ENCODE measurements around the gene TMEM117.

TMEM117 gene

DNA sequence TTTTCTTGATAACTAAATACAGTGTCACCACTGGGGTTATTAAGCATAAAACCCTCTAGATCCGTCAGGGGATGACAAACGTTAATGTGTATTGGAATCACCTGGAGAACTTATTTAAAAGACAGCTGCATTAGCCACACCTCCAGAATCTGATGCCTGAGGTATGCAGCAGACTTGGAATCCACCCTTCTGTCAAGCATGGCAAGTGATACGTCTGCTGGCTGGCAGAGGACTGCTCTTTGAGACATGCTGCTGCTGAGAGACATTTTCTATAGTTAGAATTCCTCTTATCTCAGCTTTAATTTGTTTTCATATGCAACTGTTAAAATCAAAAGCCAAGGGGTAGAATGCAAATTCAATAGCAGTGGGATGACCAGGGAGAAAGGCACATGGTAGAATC, 544.0 kb downstream of the TMEM117 start:
- no peaks in the 10 kb centered on the region for H3K27me3 ChIP-seq (ENCODE audit: low read depth, low read length)
- H3K4me2 ChIP-seq (ENCODE audit: low read length) = no peak overlapping the region
- H3K9ac ChIP-seq (ENCODE audit: low read length) = no peak overlapping the region
- H3K4me1 ChIP-seq (ENCODE audit: low read length) = no peaks in the 10 kb centered on the region
- H3K9me3 ChIP-seq (ENCODE audit: insufficient read depth, low read length) = no peaks in the 10 kb centered on the region
- no peaks in the 10 kb centered on the region for H3K79me2 ChIP-seq (ENCODE audit: low read length)
- H3K27ac ChIP-seq (ENCODE audit: low read length) = no peak overlapping the region
- H3K36me3 ChIP-seq (replicated peaks; ENCODE audit: low read depth, low read length) = no peaks in the 10 kb centered on the region
- H3K4me3 ChIP-seq (ENCODE audit: low read length) = no peak overlapping the region
- TF ChIP-seq, protein P1, sequence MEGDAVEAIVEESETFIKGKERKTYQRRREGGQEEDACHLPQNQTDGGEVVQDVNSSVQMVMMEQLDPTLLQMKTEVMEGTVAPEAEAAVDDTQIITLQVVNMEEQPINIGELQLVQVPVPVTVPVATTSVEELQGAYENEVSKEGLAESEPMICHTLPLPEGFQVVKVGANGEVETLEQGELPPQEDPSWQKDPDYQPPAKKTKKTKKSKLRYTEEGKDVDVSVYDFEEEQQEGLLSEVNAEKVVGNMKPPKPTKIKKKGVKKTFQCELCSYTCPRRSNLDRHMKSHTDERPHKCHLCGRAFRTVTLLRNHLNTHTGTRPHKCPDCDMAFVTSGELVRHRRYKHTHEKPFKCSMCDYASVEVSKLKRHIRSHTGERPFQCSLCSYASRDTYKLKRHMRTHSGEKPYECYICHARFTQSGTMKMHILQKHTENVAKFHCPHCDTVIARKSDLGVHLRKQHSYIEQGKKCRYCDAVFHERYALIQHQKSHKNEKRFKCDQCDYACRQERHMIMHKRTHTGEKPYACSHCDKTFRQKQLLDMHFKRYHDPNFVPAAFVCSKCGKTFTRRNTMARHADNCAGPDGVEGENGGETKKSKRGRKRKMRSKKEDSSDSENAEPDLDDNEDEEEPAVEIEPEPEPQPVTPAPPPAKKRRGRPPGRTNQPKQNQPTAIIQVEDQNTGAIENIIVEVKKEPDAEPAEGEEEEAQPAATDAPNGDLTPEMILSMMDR (IDR thresholded peaks at IDR 0.05; ENCODE audit: low read depth, low read length) = no peak
- no peak for TF ChIP-seq EZH2phosphoT487 (IDR thresholded peaks at IDR 0.05; ENCODE audit: low read depth)
- H4K20me1 ChIP-seq (ENCODE audit: insufficient read depth, low read length) = no peaks in the 10 kb centered on the region
- no peak overlapping the region for H2AFZ ChIP-seq (ENCODE audit: low read depth, low read length)

DNA sequence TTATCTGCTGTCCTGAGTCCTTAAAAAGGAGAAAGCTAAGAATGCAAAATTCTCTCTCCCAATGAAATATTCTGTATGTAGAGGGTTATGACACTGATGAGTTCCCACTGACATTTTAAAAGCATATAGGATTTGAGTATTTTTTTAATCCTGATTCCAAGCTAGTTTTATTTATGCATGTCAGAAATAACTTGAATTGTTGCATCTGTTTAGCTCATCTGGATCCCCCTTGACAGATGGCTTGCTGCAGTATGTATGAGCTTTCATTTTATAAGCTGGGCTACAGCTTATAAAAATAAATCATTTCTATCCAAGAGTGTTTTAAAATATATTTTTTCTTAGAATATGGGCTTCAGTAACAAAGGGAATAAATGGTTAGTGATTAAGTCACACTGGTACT, 545.0 kb downstream of the TMEM117 start:
- no peaks in the 10 kb centered on the region for H3K36me3 ChIP-seq (replicated peaks; ENCODE audit: low read depth, low read length)
- no peak overlapping the region for H3K4me2 ChIP-seq (ENCODE audit: low read length)
- H3K27me3 ChIP-seq (ENCODE audit: low read depth, low read length) = no peaks in the 10 kb centered on the region
- H3K27ac ChIP-seq (ENCODE audit: low read length) = no peak overlapping the region
- no peak overlapping the region for H3K4me3 ChIP-seq (ENCODE audit: low read length)
- no peak overlapping the region for H2AFZ ChIP-seq (ENCODE audit: low read depth, low read length)
- H4K20me1 ChIP-seq (ENCODE audit: insufficient read depth, low read length) = no peaks in the 10 kb centered on the region
- no peaks in the 10 kb centered on the region for H3K79me2 ChIP-seq (ENCODE audit: low read length)
- TF ChIP-seq, protein P1 (IDR thresholded peaks at IDR 0.05; ENCODE audit: low read depth, low read length) = no peak
- TF ChIP-seq EZH2phosphoT487 (IDR thresholded peaks at IDR 0.05; ENCODE audit: low read depth) = no peak
- no peak overlapping the region for H3K9ac ChIP-seq (ENCODE audit: low read length)
- no peaks in the 10 kb centered on the region for H3K9me3 ChIP-seq (ENCODE audit: insufficient read depth, low read length)
- no peaks in the 10 kb centered on the region for H3K4me1 ChIP-seq (ENCODE audit: low read length)

DNA sequence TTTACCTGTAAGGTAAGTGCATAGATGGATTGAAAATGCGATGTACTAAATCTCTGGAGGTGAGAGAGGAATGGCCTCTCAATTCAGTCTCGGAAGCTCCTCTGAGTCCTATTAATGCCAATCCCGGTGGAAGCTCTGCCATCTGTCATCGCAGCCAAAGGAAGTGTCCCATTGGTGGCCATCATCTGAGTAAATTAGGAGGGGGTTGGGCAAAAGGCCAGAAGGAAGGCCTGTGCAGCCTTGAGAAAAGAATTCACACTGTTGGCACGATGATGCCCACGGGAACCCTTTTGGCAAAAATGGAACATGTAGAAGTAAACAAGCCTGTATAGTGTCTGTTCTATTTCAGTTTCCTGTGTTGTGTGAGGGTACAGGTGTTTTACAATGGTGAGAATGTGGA, 545.5 kb downstream of the TMEM117 start:
- Histone ChIP-seq H3K27me3 (ENCODE audit: low read depth, low read length) (no peaks in the 10 kb centered on the region), H3K4me1 (ENCODE audit: low read length) (no peaks in the 10 kb centered on the region), H3K4me3 (ENCODE audit: low read length) (no peak overlapping the region), H3K79me2 (ENCODE audit: low read length) (no peaks in the 10 kb centered on the region), H3K27ac (ENCODE audit: low read length) (no peak overlapping the region), H4K20me1 (ENCODE audit: insufficient read depth, low read length) (no peaks in the 10 kb centered on the region), H3K36me3 (replicated peaks; ENCODE audit: low read depth, low read length) (no peaks in the 10 kb centered on the region), H3K9me3 (ENCODE audit: insufficient read depth, low read length) (no peaks in the 10 kb centered on the region), H3K9ac (ENCODE audit: low read length) (no peak overlapping the region), H2AFZ (ENCODE audit: low read depth, low read length) (no peak overlapping the region), H3K4me2 (ENCODE audit: low read length) (no peak overlapping the region)
- TF ChIP-seq EZH2phosphoT487 (IDR thresholded peaks at IDR 0.05; ENCODE audit: low read depth) = no peak
- TF ChIP-seq, protein P1 (IDR thresholded peaks at IDR 0.05; ENCODE audit: low read depth, low read length) = no peak

DNA sequence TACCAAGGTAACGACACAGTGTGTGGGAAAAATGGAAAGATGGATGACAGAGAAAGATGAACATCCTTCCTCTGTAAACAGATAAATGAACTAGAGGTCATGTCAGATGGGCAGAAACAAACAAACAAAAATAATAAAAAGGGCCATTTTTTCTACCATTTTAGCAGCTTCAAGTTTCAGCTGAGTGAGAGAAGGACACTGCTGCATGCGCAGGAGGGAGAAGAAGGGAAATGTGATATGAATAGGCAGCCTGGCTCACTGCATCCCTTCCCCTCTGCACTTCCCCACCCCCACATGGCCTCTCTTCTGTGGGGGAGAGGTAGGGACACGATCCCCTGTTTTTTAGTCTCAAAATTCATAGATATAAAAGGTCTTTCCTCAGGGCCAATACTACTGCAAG, 548.3 kb downstream of the TMEM117 start:
- no peak overlapping the region for H3K27ac ChIP-seq (ENCODE audit: low read length)
- H3K9ac ChIP-seq (ENCODE audit: low read length) = no peak overlapping the region
- H3K4me1 ChIP-seq (ENCODE audit: low read length) = no peaks in the 10 kb centered on the region
- H3K36me3 ChIP-seq (replicated peaks; ENCODE audit: low read depth, low read length) = no peaks in the 10 kb centered on the region
- H3K4me3 ChIP-seq (ENCODE audit: low read length) = no peak overlapping the region
- no peak overlapping the region for H3K4me2 ChIP-seq (ENCODE audit: low read length)
- no peak for TF ChIP-seq EZH2phosphoT487 (IDR thresholded peaks at IDR 0.05; ENCODE audit: low read depth)
- TF ChIP-seq, protein P1 (IDR thresholded peaks at IDR 0.05; ENCODE audit: low read depth, low read length) = no peak
- H3K9me3 ChIP-seq (ENCODE audit: insufficient read depth, low read length) = no peaks in the 10 kb centered on the region
- H3K27me3 ChIP-seq (ENCODE audit: low read depth, low read length) = no peaks in the 10 kb centered on the region
- H3K79me2 ChIP-seq (ENCODE audit: low read length) = no peaks in the 10 kb centered on the region
- no peak overlapping the region for H2AFZ ChIP-seq (ENCODE audit: low read depth, low read length)
- H4K20me1 ChIP-seq (ENCODE audit: insufficient read depth, low read length) = no peaks in the 10 kb centered on the region
